HG03045 (cell line): Measurements from ENCODE around the gene PEDS1.
"Not testable (repeated sequence)": the region's sequence is repeated elsewhere in the genome, so short reads cannot be mapped to it uniquely, and the experiment has no call there.

ENCODE experiments used
- ATAC-seq: cut with Tn5 transposase; IDR thresholded peaks from one replicate; pipeline ENCODE4 v1.9.1; 2021; ENCODE audit warnings: mild to moderate bottlenecking, moderate library complexity; ENCODE audit not compliant: unreplicated experiment

PEDS1 gene

DNA sequence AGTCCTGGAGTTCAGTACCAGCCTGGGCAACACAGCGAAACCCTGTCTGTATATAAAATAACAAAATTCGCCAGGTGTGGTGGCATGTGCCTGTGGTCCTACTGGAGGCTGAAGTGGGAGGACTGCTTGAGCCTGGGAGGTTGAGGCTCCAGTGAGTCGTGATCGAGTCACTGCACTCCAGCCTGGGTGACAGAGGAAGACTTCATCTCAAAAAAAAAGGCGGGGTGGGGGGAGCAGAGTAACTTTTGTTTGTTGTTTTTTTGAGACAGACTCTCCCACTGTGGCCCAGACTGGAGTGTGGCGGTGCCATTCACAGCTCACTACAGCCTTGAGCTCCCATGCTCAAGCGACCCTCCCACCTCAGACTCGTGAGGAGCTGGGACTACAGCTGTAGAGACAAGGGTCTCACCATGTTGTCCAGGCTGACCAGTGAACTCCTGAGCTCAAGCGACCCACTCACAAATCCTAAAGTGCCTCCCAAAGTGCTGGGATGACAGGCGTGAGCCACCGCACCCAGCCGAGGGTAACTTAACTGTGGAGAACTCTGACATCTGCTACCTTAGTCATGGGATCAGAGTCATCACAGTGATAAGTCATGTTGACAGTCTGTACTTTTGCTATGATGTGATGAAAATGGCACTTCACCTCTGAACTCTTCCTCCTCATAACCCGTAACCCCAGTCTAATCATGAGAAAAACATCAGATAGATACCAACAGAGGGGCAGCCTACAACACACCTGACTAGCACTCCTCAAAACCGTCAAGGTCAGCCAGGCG is 16.5 kb downstream of the PEDS1 start:
- no peak for ATAC-seq

GRCh38 chr20:50135157-50135556 is 18.4 kb downstream of the PEDS1 start:
- not testable (repeated sequence) for ATAC-seq

DNA sequence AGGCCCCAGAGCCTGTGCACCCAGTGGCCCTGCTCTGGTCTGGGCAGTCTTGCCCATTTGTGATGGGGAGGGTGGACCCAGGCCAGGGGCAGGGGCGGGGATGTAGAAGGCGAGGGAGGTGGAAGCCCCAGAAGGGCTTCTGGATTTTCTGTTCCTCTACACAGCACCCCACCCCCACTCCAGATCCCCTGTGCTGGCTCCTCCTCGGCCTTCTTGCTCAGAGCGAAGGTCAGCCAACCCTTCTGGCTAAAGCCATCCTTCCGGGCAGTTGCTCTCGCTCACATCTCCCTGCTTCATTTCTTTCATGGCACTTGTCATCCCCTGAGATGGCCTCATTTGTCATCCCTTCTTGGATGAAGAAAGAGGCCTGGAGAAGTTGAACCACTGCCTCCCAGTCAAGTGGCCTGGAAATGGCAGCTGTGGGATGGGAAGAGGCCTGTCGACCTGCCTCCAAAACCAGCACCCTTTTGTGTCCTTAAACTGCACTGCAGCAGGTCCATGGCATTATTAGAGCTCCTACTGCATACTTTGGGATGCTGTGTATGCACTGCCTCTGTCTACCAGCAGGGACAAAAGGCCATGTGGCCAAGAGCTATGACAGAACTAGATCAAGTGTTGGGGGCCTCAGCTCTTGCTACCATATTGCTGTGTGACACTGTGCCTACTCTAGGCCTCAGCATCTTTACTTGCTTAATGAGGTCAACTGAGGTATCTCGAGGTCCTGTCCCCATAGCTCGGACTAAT is 19.9 kb downstream of the PEDS1 start:
- ATAC-seq = no peak

GRCh38 chr20:50133041-50133440 is 20.5 kb downstream of the PEDS1 start:
- no peak for ATAC-seq

- no peak for ATAC-seq
These were observed 22.5 kb downstream of the PEDS1 start for GRCh38 chr20:50130995-50131394.

DNA sequence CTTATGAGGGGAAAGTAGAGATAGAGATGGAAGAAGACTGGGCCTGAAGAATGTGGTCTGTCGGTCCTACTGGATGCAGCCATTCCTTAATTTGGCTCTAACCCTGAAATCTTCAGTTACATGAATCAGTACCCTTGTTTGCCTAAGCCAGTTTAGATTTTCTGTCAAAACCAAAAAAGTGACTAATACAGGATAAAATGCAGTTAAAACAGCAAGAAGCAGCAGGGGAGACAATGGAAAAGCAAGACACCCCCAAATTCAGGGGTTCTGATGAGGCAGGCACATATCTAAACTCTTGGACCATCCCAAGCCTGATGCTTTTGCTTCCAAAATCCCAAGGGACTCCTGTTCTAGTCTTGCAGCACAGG is 23.2 kb downstream of the PEDS1 start:
- no peak for ATAC-seq

DNA sequence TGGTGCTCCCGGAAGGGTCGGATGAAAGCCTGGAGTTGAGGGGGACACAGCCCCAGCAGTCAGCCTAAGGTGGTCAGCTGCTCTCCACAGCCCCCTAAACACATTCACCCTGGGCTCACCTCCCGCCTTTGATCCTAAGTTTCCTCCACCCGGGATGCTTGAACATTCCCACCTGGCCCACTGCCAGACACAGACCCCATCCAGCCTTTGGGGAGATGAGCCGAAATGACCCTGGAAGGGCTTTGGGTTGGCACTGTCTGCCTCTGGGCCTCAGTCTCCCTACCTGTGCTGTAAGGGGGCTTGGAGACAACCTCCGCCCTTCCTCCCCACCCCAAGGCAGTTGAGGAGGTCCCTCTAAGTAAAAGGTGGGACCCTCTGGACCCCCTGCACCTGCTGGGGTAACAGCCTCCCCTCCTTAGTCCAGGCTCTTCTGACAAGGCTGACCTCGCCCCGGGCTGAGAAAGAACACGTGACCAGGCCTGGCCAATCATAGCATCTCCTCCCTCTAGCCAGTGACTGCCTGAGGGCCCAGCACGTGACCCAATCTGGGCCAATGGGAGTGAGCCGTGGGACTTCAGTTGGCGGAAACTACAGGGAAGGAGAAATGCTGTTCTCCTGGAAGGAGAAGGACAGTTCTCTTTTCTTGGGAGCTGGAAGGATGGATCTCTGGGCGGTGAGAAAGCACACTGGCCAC is 23.7 kb downstream of the PEDS1 start:
- ATAC-seq = no peak

- no peak for ATAC-seq
These were observed 25.0 kb downstream of the PEDS1 start for GRCh38 chr20:50128520-50128905.

DNA sequence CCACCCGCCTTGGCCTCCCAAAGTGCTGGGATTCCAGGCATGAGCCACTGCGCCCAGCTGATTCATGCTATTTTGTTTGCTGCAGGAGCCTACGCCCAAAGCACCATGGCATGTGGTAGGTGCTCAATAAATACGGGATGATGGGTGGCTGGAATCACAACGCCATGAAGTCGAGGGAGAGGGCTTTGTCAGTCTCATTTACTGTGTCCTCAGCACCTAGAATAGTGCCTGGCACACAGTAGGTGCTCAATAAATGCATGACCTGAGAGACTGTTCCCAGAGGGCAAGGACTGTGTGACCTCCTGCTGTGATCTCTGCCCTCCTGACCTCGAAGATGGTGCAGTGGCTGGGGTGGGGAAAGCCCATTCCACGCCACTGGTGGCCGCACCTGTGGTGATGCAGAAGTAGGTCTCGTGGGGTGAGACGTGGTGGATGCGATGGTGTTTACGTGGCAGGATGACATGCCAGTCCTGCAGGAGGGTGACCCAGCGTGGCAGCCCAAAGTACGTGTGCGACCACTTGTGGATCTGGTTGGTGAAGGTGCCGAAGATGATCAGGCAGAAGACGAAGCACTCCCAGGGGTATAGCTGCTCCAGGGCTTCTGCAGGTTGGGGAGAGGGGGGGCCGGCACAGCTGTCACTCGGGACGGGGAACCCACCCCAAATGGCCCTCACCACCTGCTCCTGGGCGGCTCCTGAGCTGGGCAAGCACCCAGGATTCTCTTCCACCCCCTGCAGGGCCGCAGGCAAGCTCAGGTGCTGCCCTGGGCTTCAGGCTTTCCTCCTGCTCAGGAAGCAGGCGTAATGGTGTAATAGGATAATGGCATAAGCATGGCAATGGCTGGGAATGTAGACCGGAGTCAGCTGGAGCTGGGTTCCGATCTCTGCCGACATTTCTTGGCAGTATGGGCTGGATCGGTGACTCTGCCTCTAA is 25.7 kb downstream of the PEDS1 start:
- no peak for ATAC-seq

GRCh38 chr20:50126662-50127061 is 26.9 kb downstream of the PEDS1 start:
- no peak for ATAC-seq

DNA sequence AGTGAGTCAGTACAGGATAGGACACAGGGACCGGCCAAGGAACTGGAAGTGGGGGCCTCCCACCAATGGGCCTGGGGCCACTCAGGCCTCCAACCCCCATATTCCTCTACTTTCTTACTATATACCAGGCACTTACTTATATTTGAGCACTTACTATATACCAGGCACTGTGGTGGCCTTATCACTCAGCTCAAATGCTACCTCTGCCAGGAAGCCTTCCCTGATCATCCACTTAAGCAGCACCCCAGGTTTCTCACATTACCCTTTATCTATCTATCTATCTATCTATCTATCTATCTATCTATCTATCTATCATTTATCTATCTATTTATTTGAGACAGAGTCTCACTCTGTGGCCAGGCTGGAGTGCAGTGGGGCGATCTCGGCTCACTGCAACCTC is 28.2 kb downstream of the PEDS1 start:
- no peak for ATAC-seq

DNA sequence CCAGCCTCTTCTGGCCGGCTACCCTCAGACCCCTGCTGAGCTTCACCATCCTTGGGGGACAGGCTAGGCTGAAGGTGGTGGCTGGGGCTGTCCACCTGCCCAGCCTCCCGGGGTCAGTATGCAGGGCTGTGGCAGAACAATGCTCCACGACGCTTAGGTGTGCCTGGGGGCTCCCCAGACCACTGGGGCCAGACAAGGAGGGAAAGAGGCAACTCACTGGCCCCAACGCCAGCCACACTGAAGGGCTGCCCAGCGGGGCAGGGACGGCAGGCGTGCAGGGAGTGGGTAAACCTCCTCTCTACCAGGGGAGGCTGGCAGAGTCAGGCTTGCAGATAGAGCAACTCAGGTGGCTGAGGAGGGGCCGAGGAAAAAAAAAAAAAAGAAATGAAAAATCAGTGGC is 29.0 kb downstream of the PEDS1 start:
- no peak for ATAC-seq

DNA sequence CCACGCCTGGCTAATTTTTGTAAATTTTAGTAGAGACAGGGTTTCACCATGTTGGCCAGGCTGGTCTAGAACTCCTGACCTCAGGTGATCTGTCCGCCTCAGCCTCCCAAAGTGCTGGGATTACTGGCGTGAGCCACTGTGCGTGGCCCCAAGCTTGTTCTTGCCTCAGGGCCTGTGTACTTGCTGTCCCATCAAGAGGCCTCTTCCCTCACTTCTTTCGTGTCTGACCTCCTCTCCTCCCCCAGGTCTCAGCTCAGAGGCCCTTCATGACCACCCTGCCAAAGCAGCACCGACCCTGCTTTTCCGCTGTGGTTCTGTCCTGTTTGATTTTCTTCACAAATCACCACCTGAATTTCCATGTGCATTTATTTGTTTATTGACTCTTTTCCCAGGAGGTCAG is 30.1 kb downstream of the PEDS1 start:
- no peak for ATAC-seq

DNA sequence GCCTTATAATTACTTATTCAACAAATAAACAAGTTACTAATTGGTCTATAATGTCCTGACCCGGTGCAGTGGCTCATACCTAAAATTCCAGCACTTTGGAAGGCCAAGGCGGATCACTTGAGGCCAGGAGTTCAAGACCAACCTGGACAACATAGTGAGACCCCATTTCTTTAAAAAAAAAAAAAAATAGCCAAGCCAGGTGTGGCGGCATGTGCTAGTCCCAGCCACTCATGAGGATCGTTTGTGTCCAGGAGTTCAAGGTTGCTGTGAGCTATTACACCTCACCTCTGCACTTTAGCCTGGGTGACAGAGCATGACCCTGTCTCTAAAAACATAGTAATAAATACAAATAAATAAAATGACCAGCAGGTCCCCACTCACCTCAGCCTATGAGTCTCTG is 30.8 kb downstream of the PEDS1 start:
- no peak for ATAC-seq

GRCh38 chr20:50121858-50122271 is 31.7 kb downstream of the PEDS1 start:
- ATAC-seq = no peak

DNA sequence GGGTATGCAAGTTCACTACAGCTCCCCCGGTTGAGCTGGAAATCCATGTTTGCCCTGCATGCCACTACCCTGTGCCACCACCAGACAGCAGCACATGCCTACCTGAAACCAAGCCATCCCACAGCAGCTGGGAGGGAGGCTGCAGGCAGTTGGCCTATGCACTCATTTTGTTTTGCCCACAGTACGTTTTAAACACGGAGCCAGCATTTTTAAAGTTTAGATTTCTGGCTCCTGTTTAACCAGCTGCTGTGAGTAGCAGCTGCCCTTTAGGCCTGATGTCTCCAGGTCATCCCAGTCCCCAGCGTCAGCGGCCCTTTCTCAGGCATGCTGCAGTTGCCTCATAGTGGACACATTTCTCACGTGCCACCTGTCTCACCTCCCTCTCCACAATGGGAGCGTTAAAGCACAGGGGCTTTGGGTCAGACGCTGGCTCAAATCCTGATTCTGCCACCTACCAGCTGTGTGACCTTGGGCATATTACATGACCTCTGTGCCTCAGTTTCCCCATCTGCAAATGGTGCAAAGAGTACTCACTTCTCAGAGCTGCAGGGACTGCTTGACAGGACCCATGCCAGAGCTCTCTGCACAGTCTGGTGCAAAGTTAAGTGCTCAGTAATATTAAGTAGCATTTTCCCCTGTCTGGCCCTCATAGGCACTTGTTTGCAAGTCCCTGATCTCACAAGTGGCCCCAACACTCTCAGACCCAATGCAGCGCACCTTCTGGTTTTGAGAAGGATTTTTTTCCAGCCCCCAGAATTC is 32.4 kb downstream of the PEDS1 start:
- ATAC-seq = no peak

GRCh38 chr20:50118203-50118602 is 35.3 kb downstream of the PEDS1 start:
- no peak for ATAC-seq

- ATAC-seq = no peak
These were observed 37.0 kb downstream of the PEDS1 start for GRCh38 chr20:50116368-50116999.

- peak; percentile 75 for ATAC-seq
These were observed 37.7 kb downstream of the PEDS1 start for GRCh38 chr20:50115591-50116367.
